ENCODE measurements around the gene OMD.

- TF ChIP-seq, protein P1, sequence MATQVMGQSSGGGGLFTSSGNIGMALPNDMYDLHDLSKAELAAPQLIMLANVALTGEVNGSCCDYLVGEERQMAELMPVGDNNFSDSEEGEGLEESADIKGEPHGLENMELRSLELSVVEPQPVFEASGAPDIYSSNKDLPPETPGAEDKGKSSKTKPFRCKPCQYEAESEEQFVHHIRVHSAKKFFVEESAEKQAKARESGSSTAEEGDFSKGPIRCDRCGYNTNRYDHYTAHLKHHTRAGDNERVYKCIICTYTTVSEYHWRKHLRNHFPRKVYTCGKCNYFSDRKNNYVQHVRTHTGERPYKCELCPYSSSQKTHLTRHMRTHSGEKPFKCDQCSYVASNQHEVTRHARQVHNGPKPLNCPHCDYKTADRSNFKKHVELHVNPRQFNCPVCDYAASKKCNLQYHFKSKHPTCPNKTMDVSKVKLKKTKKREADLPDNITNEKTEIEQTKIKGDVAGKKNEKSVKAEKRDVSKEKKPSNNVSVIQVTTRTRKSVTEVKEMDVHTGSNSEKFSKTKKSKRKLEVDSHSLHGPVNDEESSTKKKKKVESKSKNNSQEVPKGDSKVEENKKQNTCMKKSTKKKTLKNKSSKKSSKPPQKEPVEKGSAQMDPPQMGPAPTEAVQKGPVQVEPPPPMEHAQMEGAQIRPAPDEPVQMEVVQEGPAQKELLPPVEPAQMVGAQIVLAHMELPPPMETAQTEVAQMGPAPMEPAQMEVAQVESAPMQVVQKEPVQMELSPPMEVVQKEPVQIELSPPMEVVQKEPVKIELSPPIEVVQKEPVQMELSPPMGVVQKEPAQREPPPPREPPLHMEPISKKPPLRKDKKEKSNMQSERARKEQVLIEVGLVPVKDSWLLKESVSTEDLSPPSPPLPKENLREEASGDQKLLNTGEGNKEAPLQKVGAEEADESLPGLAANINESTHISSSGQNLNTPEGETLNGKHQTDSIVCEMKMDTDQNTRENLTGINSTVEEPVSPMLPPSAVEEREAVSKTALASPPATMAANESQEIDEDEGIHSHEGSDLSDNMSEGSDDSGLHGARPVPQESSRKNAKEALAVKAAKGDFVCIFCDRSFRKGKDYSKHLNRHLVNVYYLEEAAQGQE (IDR thresholded peaks at IDR 0.05; ENCODE audit: borderline replicate concordance): no peak
- TF ChIP-seq EP300 (conservative IDR thresholded peaks at IDR 0.05; ENCODE audit: poor library complexity, severe bottlenecking) (no peak), TAF1 (IDR thresholded peaks at IDR 0.05; ENCODE audit: low read depth) (no peak)
- TF ChIP-seq, protein P2, sequence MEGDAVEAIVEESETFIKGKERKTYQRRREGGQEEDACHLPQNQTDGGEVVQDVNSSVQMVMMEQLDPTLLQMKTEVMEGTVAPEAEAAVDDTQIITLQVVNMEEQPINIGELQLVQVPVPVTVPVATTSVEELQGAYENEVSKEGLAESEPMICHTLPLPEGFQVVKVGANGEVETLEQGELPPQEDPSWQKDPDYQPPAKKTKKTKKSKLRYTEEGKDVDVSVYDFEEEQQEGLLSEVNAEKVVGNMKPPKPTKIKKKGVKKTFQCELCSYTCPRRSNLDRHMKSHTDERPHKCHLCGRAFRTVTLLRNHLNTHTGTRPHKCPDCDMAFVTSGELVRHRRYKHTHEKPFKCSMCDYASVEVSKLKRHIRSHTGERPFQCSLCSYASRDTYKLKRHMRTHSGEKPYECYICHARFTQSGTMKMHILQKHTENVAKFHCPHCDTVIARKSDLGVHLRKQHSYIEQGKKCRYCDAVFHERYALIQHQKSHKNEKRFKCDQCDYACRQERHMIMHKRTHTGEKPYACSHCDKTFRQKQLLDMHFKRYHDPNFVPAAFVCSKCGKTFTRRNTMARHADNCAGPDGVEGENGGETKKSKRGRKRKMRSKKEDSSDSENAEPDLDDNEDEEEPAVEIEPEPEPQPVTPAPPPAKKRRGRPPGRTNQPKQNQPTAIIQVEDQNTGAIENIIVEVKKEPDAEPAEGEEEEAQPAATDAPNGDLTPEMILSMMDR (IDR thresholded peaks at IDR 0.05; ENCODE audit: poor library complexity, severe bottlenecking): no peak
Measured at GRCh38 chr9:92384375-92384774, 39.9 kb downstream of the OMD start.
